ENCODE measurements around the gene ACTN3. TPM values are rescaled to one million over a fixed set of nuclear protein-coding genes. Genes with fewer than 3 reads are reported as not detected.

ACTN3 gene
- total RNA-seq, 3 donors from 2014 or later, result under 0.01 to 0.16 TPM; not detected in 1

DNA sequence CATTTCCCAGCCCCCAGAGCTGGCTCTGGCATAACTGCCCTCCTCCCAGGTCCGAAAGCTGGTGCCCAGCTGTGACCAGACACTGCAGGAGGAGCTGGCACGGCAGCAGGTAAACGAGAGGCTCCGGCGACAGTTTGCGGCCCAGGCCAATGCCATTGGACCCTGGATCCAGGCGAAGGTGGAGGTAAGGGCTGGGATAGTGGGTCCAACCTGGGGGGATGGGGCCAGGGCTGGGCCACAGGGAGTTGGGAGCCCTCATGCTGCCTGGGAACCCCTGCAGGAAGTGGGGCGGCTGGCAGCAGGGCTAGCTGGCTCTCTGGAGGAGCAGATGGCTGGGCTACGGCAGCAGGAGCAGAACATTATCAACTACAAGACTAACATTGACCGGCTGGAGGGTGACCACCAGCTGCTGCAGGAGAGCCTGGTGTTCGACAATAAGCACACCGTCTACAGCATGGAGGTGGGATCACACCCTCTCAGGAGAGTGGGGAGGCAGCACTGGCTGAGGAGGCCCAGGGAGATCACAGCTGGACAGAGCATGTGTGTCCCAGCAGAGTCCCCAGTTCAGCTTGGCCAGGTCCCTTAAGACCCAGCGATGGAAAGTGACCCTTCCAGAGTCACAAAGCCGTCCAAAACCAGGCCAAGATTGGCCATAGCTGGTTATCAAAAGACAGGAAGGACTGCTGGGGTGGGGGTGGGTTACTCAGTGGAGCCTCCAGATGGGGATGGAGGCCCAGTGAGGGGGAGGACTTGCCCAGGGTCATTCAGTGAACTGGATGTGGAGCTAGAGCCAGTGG lies 14.7 kb downstream of the ACTN3 start:
- TF ChIP-seq POLR2AphosphoS5 (IDR thresholded peaks at IDR 0.05) (no peak), POLR2A (IDR thresholded peaks at IDR 0.05) (no peak)
- TF ChIP-seq, protein P1, sequence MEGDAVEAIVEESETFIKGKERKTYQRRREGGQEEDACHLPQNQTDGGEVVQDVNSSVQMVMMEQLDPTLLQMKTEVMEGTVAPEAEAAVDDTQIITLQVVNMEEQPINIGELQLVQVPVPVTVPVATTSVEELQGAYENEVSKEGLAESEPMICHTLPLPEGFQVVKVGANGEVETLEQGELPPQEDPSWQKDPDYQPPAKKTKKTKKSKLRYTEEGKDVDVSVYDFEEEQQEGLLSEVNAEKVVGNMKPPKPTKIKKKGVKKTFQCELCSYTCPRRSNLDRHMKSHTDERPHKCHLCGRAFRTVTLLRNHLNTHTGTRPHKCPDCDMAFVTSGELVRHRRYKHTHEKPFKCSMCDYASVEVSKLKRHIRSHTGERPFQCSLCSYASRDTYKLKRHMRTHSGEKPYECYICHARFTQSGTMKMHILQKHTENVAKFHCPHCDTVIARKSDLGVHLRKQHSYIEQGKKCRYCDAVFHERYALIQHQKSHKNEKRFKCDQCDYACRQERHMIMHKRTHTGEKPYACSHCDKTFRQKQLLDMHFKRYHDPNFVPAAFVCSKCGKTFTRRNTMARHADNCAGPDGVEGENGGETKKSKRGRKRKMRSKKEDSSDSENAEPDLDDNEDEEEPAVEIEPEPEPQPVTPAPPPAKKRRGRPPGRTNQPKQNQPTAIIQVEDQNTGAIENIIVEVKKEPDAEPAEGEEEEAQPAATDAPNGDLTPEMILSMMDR (IDR thresholded peaks at IDR 0.05), result no peak
- no peak for DNase-seq (ENCODE audit: low spot score in 2 of 2)
- no peaks in the 10 kb centered on the region for H3K36me3 ChIP-seq
- intact Hi-C loops (cut with DNase I; ENCODE audit: low total_unique reads), result no loop called here
- H3K9me3 ChIP-seq, result no peaks in the 10 kb centered on the region
- no peaks in the 10 kb centered on the region for H3K4me1 ChIP-seq
- H3K4me3 ChIP-seq, result no peak overlapping the region
- H3K27ac ChIP-seq, result no peak overlapping the region
- peaks cover 0 to 4% of the 10 kb centered on the region in 2 donors for H3K27me3 ChIP-seq

- TF ChIP-seq, protein P1 (IDR thresholded peaks at IDR 0.05), result no peak
- no peak for TF ChIP-seq POLR2AphosphoS5 (IDR thresholded peaks at IDR 0.05)
- peaks cover 0 to 4% of the 10 kb centered on the region in 2 donors for H3K27me3 ChIP-seq
- H3K27ac ChIP-seq, result no peak overlapping the region
- intact Hi-C loops (cut with DNase I; ENCODE audit: low total_unique reads), result no loop called here
- H3K9me3 ChIP-seq, result no peaks in the 10 kb centered on the region
- H3K36me3 ChIP-seq, result no peaks in the 10 kb centered on the region
- no peak for DNase-seq (ENCODE audit: low spot score in 2 of 2)
- no peaks in the 10 kb centered on the region for H3K4me1 ChIP-seq
- no peak overlapping the region for H3K4me3 ChIP-seq
These were observed 15.2 kb downstream of the ACTN3 start for GRCh38 chr11:66561975-66562248.

GRCh38 chr11:66562275-66562674 lies 15.6 kb downstream of the ACTN3 start:
- H3K4me1 ChIP-seq, result no peaks in the 10 kb centered on the region
- H3K9me3 ChIP-seq, result no peaks in the 10 kb centered on the region
- H3K27me3 ChIP-seq, result peaks cover 0 to 4% of the 10 kb centered on the region in 2 donors
- no peak overlapping the region for H3K27ac ChIP-seq
- H3K36me3 ChIP-seq, result no peaks in the 10 kb centered on the region
- no peak for DNase-seq (ENCODE audit: low spot score in 2 of 2)
- TF ChIP-seq, protein P1 (IDR thresholded peaks at IDR 0.05), result no peak
- intact Hi-C loops (cut with DNase I; ENCODE audit: low total_unique reads), result no loop called here
- no peak overlapping the region for H3K4me3 ChIP-seq

DNA sequence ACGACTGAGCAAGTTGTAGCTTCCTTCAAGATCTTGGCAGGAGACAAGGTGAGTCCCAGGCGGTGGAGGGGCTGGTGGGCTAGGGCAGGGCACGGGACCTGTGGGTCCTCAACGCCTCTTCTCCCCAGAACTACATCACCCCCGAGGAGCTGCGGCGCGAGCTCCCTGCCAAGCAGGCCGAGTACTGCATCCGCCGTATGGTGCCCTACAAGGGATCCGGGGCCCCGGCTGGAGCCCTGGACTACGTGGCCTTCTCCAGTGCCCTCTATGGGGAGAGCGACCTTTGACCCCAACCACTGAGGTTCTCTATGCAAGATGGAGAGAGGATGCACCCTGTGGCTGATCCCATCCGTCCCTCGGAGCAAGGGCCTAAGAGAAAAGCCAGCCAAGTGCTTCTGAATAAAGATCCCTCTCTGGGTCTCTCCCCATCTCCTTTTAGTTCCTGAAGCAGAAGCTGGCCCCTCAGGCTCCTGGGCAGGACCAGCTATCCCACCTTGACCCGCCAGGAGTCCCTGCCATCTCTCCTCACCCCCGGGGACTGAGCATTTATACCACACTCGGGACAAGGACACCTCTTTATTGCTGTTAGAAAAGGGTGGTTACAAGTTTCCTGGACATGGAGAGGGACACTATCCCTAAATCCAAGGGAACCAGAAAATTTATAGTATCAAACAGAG lies 16.3 kb downstream of the ACTN3 start:
- H3K4me3 ChIP-seq, result no peak overlapping the region
- H3K27me3 ChIP-seq, result peaks cover 0 to 2% of the 10 kb centered on the region in 2 donors
- DNase-seq (ENCODE audit: low spot score in 2 of 2), result no peak
- no peak overlapping the region for H3K27ac ChIP-seq
- intact Hi-C loops (cut with DNase I; ENCODE audit: low total_unique reads), result no loop called here
- no peaks in the 10 kb centered on the region for H3K36me3 ChIP-seq
- H3K9me3 ChIP-seq, result no peaks in the 10 kb centered on the region
- TF ChIP-seq POLR2AphosphoS5 (IDR thresholded peaks at IDR 0.05), result no peak
- TF ChIP-seq, protein P1 (IDR thresholded peaks at IDR 0.05), result no peak
- TF ChIP-seq POLR2A (IDR thresholded peaks at IDR 0.05), result no peak
- H3K4me1 ChIP-seq, result no peaks in the 10 kb centered on the region

GRCh38 chr11:66563832-66564231 lies 17.1 kb downstream of the ACTN3 start:
- no peaks in the 10 kb centered on the region for H3K9me3 ChIP-seq
- no peak for DNase-seq (ENCODE audit: low spot score in 2 of 2)
- no peak overlapping the region for H3K4me3 ChIP-seq
- H3K4me1 ChIP-seq, result no peaks in the 10 kb centered on the region
- TF ChIP-seq POLR2A (IDR thresholded peaks at IDR 0.05), result no peak
- TF ChIP-seq, protein P1 (IDR thresholded peaks at IDR 0.05), result no peak
- TF ChIP-seq POLR2AphosphoS5 (IDR thresholded peaks at IDR 0.05), result no peak
- no peak overlapping the region for H3K27ac ChIP-seq
- no peaks in the 10 kb centered on the region for H3K36me3 ChIP-seq
- H3K27me3 ChIP-seq, result no peaks in the 10 kb centered on the region
- intact Hi-C loops (cut with DNase I; ENCODE audit: low total_unique reads), result no loop called here

Data from breast epithelium (tissue), 4 donors.